AG08395 (cell line): ENCODE results near the gene HID1.

Experiments used
- DNase-seq: peaks from one replicate; pipeline ENCODE4 v3.0.0; 2012; ENCODE audit warnings: mixed read lengths, low spot score

The HID1 gene

DNA sequence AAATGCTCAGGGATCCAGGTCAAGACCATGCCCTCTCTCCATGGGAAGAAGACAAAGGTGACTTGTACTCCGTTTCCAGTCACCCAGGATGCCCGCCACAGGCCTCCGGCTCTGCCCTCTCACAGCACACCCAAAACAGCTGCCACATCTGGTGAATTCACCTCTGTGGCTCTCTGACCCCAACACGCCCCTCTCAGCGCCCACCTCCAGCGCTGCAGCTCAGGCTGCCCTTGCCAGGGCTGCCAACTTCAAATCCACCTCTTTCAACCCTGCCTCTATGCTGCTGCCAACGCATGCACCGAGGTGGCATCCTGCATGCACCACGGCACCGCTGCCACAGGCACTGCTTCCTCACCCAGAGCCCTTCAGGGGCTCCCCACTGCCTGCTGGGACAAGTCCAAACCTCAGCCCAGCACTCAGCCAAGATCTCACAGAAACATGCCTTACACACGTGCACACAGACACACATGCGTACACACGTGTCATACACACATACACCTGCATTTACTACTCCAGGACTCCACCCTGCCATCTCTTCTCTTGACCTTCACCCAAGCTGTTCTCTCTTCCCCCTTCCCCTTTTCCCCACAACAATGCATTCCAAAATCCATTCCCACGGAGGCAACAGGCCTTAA lies 7.5 kb downstream of the HID1 start:
- DNase-seq, result no peak

DNA sequence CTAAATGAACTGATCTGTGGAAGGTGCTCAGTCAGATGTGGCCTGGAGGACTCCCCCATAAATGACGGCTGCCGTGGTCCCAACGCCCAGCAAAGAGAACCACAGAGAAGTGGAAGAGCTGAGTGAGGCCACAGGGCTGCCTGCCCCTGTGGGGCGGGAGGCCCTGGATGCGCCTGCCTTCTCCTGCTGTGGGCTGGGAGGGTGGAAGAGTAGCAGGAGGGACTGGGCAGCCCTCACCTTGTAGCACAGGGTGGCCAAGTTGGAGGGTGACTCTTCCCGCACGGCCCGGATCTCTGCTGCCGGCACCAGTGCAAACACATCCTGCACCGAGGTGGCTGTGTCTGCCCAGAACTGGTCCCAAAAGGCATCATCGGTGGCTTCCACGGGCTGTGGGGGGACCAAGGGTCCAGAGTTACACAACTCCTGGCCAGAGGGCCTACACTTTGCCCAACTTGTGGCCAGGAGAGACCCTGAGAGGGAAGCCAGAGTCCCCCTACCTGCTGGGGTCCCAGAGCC lies 8.3 kb downstream of the HID1 start:
- DNase-seq, result no peak

DNA sequence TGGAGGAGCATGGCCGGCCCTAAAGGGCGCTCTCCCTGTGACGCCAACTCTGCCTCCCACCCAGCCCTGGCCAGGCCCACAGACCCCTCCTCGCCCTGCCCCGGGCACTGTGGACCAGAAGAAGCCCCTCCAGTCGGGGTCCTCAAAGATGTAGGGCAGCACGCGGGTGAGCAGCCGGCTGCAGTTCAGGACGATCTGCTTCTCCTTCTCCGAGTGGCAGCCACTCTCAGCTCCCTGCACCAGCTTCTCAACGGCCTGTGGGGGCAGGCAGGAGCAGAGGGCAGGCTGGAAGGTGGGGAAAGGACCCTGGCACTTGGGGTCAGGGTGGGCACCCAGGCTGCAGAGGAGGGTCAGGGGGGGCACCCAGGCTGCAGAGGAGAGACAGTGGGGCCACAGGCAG lies 8.9 kb downstream of the HID1 start:
- DNase-seq, result no peak

DNA sequence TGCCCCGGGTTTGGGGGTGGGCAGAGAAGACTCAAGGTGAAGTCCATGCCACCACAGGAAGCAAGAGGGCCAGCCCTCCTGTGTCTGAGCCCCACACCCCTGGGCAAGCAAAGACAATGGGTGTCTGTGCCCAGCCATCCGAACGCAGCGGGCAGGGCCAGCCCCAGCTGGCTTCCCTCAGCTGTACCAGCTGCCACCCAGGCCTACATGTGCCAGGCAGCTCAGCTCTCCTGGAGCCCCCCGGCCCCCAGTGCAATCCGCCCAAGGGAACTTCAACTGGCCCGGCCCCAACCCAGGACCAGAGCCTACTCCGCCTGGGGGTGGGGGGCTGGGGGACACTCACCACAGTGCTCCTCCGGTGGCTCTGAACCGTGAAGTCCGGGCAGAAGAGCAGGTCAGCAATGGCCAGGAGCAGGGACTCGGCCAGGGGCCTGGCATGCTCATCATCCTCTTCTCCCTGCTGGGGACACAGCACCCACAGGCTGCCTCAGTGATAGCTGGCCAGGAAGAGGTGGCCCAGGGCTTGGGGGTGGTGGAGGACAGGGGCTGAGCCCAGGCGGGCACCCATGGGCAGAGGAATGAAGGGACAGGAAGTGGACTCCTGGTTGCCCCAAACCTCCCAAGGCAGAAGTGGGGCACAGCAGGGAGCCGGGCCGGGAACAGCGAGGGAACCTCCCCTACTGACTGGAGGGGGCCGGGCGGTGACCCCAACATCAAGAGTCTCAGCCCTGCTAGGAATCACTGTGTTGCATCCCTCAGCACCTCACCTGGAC lies 9.8 kb downstream of the HID1 start:
- no peak for DNase-seq

DNA sequence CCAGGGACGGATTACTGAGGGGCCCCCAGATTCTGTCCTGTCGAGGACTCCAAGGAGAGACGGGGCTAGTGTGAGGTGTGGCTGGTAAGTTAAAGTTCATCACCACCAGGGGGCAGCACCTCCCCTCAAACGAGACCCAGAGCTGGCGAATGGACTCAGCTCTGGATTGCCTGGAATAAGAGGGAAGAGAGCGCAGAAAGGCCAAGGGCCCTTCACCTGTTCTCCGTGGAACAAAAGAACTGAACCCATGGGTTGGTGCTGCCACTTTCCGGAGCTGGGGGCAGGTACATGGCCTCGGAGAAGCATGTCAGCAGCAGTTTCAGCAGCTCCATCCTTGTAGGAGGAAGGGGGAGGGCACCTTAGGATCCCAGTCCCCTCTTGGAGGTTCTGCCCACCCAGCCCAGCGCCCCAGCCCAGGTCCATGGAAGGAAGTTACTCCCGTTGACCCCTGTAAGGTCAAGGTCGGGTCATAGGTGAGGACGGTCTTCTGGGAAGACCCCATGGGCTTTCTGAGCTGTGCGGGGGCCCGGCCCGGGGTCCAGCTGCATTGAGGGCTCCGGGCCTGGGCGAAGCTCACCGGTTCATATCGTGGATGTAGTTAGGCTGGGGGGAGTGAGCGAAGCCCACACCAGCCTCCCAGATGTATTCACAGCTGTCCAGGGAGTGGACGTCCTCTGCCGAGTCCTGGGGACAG lies 10.8 kb downstream of the HID1 start:
- DNase-seq, result peak; percentile 94

DNA sequence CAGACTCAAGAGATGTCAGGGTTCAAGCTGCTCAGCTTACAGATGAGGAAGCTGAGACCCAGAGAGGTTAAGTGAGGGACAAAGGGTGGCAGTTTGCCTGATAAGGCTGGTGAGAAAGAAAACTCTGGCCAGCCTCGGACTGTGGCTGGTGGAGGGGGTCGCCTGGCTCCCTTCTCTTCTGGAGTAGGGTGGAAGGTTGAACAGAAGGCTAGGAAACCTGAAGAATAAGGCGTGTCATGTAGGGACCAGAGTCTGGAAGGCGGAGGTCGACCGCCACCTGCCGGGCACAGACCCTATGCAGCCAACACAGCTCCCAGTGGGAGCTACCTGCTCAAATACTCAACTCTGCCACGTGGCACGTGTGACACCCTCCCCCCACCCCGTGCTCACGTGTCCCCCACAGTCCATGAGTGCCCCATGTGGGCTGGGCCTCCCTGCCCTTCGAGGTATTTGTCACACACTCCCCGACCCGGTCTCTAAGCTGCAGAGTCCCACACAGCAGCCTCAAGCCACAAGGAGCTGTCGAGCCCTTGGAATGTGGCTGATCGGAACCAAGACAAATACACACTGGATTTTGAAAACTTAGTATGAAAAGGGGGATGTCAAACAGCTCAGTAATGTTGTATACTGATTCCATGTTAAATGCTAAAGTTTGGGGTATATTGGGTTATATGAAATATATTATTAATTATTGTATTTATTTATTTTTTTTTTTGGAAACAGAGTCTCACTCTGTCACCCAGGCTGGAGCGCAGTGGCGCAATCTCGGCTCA lies 11.8 kb downstream of the HID1 start:
- DNase-seq, result peak; percentile 43

DNA sequence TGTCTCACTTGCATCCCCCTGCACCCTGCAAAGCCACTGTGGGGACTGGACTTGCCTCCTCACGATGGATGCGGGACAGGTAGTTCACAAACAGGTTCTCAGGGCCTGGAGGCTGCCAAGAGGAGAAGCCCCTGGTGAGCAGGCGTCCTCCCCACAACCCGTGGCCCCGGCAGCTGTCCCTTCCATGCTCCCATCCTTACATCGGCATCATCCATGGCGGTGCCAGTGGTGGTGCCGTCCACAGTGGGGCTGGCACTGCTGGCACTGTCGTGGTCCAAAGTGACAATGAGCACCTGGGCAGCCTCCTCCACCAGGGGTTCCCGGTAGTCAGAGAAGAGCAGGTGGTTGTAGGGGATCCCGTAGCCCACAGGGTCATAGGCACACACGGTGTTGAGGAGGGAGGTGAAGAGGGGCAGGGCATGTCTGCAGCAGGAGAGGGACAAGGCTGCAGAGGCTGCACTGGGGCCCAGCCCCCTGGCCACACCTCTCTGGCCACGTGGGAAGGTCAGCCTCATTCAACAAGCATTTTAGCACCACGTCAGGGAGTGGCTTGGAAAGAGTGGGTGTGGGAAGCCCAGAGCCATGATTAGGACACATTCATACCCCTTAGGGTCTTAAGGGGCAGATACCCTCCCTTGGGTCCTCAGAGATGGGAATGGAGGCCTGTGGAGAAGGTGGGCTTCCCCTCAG lies 12.6 kb downstream of the HID1 start:
- peak; percentile 53 for DNase-seq

DNA sequence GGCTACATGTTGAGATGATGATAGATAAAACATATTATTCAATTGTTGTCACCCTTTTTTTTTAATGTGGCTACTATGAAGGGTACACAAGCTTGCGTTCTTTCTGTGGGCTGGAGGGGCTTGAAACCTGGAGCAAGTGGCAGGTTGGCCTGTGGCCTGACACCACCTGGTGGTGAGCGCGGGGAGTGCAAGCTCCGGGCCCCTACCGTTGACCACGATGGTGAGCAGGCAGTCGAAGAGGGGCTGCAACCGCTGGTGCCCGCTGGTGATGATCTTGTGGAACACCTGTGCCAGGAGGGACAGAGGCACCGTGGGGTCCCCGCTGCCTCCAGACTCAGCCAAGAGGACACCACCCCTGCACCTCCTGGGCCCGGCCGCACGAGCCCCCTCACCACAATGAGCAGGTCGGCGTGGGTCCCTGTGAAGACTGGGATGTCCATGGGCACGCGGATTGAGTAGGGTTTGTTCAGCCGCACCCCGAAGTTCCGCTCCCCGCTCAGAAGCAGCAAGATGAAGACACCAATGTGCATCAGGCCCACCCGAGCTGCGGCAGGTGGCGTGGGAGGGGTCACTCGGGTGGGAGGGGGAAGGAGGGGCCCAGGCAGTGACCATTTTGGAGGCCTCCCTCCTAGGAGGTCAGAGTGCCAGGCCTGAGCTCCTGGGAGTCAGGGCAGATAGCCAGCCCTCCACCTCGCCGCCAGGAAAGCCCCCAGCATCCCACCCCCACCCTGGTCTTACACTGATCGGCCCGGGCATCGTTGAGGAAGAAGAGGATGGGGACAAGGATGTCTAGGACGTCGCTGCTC lies 14.4 kb downstream of the HID1 start:
- DNase-seq, result peak; percentile 80

DNA sequence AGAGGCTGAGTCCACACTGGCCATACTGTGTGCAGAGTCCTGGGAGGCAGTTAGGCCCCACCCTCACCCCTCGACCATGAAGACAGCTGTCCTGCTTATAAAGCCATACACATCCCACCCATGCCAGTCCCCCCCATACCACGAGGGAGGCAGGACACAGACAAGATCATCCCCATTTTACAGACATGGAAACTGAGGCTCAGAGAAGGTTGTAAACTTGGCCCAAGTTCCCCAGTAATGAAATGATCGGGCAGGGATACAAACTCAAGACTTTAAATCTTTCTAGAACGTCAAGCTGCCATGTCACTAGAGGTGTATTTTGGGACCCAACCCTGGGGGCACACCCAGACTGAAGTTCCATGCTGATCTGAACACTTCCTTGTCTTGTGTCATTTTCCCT lies 16.5 kb downstream of the HID1 start:
- DNase-seq, result no peak

DNA sequence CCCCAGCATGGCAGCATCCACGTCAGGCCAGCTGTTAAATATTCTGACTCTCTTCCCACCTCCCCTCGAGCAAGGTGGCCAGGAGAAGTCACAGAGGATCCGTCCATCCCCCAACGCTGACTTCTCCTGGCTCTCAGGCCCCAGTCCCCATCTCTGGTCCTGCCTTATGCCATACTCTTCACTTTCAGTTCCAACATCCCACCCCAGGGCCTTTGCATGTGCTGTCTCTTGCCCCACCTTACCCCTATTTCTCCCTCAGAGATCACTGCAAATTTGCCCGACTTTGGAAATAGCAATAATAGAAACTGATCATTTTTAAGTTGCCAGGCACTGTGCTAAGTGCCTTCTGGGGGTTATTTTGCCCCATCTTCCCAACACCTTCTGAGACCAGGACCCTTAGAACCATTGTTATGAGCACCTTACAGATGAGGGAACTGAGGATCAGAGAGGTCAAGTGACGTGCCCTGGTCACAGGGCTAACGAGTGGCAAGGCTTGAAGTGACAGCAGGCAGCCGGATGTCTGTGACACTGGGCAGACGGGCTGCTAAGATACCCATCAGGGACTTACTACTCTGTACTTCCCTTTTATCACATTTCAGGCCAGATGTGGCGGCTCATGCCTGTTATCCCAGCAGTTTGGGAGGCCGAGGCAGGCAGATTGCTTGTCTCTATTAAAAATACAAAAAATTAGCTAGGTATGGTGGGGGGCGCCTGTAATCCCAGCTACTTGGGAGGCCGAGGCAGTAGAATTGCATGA lies 17.7 kb downstream of the HID1 start:
- DNase-seq, result no peak

DNA sequence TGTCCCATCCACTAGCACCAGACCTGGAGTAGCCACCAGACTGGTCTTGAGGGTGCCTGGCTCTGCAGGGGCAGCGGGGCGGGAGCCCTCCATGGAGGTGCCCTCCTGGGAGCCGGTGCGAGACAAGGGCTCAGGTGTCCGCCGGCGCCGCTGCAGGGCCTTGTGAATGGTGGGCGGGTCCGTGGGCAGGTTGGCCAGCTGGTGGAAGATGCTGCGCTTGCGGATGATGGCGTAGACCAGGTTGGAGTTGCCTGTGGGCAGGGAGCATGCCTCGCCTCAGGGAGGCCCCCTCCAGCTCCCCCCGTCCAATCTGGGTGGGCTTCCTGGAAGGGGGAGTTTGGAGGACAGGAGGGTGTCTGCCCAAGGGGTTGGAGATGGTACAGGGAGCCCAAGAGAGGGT lies 18.4 kb downstream of the HID1 start:
- no peak for DNase-seq

DNA sequence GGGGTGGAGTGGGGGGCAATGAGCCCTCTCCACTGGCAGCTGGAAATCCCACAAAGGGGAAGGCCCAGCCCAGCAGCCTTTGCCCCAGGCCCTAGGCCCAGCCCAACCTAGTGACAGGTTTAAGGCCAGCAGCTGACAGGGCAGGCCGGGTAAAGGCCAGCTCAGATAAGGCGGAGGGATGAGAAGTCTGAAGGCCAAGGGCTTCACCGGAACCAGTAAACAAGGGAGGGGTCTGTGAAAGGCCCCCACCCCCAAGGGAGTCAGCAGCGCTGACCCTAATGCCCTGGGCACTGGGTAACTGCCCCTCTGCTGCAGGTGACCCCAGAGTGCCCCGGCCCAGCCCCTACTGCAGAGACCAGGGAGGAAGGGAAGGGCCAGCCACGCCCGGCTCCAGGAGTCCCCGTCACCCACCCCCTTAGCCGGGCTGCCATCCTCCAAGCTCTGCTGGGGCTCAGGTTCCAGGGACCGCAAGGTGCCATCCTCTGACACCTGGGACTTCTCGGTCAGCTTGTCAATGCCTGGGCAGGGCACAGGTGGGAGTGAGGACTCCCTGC lies 19.3 kb downstream of the HID1 start:
- DNase-seq, result no peak

DNA sequence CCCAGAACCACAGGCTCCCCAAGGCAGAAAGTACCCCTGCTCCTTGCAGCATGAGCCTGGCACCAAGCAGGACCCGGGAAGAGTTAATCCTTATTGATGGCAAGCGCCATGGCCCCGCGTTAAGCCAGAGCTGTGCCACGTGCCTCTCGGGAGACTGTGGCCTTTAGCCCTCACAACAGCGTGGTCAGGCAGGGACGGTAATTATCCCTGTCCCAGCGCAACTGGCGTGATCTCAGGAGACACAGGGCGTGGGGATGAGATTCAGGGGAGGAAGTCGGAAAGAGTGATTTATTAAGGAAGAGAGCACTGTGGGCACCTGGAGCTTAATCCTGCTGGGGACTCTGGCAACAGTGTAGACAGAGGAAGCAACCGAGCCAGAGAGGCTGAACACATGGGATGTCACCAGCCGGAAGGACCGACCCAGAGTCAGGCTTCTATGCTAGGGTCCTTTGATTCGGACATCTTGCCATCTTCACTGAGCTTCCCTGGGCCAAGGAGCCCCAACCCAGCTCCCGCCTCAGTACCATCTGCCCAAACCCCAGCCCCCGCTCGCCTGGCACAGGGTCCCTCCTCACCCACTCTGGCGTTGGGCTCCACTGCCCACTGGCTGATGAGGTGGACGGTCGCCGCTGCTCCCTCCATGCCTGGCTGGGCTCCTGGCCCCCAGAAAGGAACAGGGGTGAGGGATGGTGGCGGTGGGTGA lies 20.0 kb downstream of the HID1 start:
- DNase-seq, result no peak

DNA sequence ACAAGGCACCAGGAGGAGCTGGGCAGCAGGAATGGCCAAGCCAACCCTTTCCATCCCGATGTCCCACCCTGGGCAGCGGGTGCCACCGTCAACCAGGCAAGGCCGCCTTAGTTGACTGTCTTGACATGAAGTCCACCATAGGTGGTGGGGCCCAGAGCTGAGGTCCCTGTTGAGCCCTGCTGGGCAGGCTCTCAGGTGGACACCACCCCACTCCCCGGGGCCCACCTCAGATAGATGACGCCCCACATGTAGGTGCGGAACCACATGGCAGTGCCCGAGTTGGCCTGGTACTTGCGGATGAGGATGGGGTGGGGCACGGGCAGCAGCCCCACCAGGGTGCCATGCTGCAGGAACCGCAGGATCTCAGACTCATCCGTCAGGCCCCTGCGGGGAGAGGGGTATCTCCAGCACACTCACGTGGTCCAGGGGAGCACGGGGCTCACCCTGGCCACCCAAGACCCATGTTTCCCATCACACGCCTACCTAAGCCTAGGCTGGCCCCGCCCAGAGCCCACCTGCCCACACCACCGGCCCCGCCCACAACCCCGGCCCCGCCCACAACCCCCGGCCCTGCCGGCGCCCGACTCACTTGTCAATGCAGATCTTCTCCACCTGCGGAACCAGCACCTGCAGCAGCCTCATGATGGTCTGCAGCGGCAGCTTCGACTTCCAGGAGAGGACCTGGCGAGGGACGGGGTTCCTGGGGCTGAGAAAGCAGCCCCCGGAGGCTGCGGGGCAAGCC lies 20.7 kb downstream of the HID1 start:
- DNase-seq, result no peak

DNA sequence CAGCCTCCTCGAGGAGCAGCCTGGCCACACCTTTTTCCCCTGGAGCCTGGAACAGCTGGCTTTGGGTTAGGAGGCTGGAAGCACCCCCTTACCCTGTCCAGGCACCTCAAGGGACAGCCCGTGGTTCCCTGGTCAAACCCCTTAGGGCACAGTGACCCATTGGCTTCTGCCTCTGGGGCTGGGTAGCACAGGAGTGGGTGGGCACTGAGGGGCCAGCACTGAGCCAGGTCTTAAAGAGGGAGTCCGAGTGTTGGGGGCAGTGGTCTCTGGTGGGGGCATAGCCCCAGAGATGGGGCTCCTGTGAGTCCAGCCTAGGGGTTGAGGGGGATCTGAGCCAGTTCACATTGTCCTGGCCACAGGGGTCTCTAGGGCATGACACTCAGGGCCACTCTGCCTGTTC lies 21.5 kb downstream of the HID1 start:
- DNase-seq, result no peak

DNA sequence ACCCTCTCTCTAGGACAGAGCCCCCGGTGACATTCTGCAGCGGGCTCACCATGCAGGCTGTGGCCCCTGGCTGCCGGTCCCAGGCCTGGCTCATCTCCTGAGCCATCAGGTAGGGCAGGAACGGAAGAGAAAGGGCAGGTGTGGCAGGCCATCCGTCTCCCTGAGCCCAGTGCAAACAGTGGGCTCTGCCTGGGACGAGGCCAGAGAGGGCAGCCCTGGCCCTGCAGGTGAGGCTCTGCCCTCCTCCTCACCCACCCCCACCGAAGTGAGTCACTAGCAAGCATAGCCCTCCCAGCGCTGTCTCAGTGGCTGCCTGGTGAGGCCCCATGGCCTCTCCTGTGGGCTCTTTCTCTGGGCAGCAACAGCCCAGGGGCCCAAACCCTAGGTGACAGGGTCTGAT lies 22.4 kb downstream of the HID1 start:
- DNase-seq, result no peak

DNA sequence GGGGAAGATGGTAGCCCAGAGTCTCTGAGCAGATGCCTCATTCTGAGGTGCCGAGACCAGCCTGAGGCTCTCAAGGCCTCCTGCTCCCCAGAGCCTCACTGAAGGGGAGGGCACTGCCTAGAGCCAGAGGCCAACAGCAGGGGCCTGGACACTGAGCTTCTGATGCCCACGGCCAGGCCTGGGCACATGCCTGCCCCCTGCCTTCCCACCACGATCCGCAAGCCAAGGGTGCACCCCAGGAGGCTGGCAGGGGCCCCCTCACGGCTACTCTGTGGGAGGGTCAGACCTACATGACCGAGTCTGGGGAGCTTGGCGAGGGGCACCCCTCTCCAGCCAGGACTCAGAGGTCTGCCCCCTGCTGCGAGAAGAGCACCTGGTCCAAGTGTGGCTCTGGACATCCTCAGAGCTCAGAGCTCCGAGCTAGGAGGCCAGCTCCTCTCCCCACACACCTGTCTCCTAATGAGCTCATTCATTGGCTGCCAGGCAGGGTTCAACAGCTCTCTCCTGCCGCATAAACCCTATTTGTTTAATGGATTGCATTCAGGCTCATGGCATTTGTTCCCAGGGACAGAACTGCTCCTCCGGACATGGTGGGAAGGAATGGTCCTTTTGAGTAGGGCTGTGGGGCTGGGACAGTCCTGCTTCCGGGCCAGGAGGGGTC lies 23.0 kb downstream of the HID1 start:
- DNase-seq, result no peak
